K562 (cell line): Measurements from ENCODE around the gene BAIAP2. TPM values are rescaled to one million over a fixed set of nuclear protein-coding genes. Genes with fewer than 3 reads are reported as not detected.

Experiments used
- ATAC-seq: fragments of 200-7000 bp; cut with Tn5 transposase; 3 replicates; pipeline ENCODE4 v1.9.1; 2020; ENCODE audit warnings: moderate library complexity
- BruUV-seq: library from RNA; stranded (reverse); fragments of 400-500 nt; replicated peaks from 2 replicates; lab custom pipeline; 2021; lab: Mats Ljungman, UMichigan
- CTCF ChIA-PET: fragments of 300-600 bp; formaldehyde crosslinking; extraction: SDS; loops from one replicate; lab custom pipeline; 2021; ENCODE audit warnings: low intra/inter-chr PET ratio; lab: Yijun Ruan, JAX
- POLR2A ChIA-PET: fragments of 300-600, 350-650 bp; sonication (Branson Sonifier 250); formaldehyde crosslinking; extraction: SDS; loops from one replicate; lab custom pipeline; 2021; ENCODE audit warnings: antibody characterized with exemption, inconsistent platforms; lab: Yijun Ruan, JAX
- DNase-seq, 4 experiments: peaks; one replicate each; pipeline versions ENCODE4 v3.0.0 to v3.0.0-alpha.2; 2011 to 2018; ENCODE audit warnings: low spot score in 3 of 4, mixed read lengths in 3 of 4; ENCODE audit errors: extremely low read depth in 1 of 4
- FAIRE-seq: peaks from 2 replicates; lab custom pipeline; 2011; peaks lifted over from hg19 to GRCh38; lab: Jason Lieb, UNC
- H2AFZ ChIP-seq: 2 replicates; pipeline ENCODE4 v1.6.0; 2011; ENCODE audit warnings: low read depth, low read length, control low read depth, inconsistent platforms
- H3K27ac ChIP-seq: fragments of 200-600 bp; 3 replicates; pipeline ENCODE4 v1.8.0; 2011; ENCODE audit warnings: low read depth, mild to moderate bottlenecking, control low read depth, inconsistent platforms, low read length, moderate library complexity, mixed read lengths; ENCODE audit errors: extremely low read depth
- H3K27me3 ChIP-seq, 2 experiments: fragments of 300-600 bp in 1 of 2; 2 replicates in 1 of 2; 3 replicates in 1 of 2; pipeline versions ENCODE4 v1.6.0 to v1.8.0; 2011; ENCODE audit warnings: inconsistent platforms in 2 of 2, low read length in 2 of 2, mild to moderate bottlenecking in 1 of 2, mixed read lengths in 1 of 2, moderate library complexity in 1 of 2; ENCODE audit not compliant: control insufficient read depth in 2 of 2, insufficient read depth in 2 of 2
- H3K36me3 ChIP-seq: fragments of 300-600 bp; 3 replicates; pipeline ENCODE4 v1.8.0; 2011; ENCODE audit warnings: mild to moderate bottlenecking, low read length, inconsistent platforms; ENCODE audit not compliant: control insufficient read depth, insufficient read depth
- H3K4me1 ChIP-seq, 2 experiments: fragments of 200-600 bp in 1 of 2; replicated peaks in 1 of 2; 2 replicates in 1 of 2; 3 replicates in 1 of 2; pipeline versions ENCODE4 v1.5.1 to v1.8.0; 2011; ENCODE audit warnings: inconsistent platforms in 2 of 2, low read length in 2 of 2, mild to moderate bottlenecking in 1 of 2, mixed read lengths in 1 of 2, moderate library complexity in 1 of 2; ENCODE audit not compliant: control insufficient read depth in 2 of 2, insufficient read depth in 2 of 2
- H3K4me2 ChIP-seq: 2 replicates; pipeline ENCODE4 v1.6.1; 2011; ENCODE audit warnings: low read length, control low read depth, inconsistent platforms, mixed read lengths; ENCODE audit not compliant: insufficient read depth
- H3K4me3 ChIP-seq: fragments of 200-600 bp; sonication (generic), shearing (Covaris generic); 2 replicates; pipeline ENCODE4 v1.5.1; 2016; ENCODE audit warnings: control low read depth, inconsistent platforms
- H3K79me2 ChIP-seq: fragments of 200-600 bp; 3 replicates; pipeline ENCODE4 v1.8.0; 2011; ENCODE audit warnings: low read length, inconsistent platforms; ENCODE audit not compliant: control insufficient read depth, insufficient read depth
- H3K9ac ChIP-seq, 2 experiments: 2 replicates each; pipeline versions ENCODE4 v1.6.0 to v1.6.1; 2011; ENCODE audit warnings: low read depth in 2 of 2, low read length in 2 of 2, control low read depth in 1 of 2, inconsistent platforms in 1 of 2, mild to moderate bottlenecking in 1 of 2, mixed read lengths in 1 of 2; ENCODE audit not compliant: insufficient read depth in 1 of 2
- H3K9me1 ChIP-seq: one replicate; pipeline ENCODE4 v1.6.0; 2011; ENCODE audit warnings: inconsistent platforms, mild to moderate bottlenecking, low read length, moderate library complexity; ENCODE audit not compliant: control insufficient read depth, insufficient read depth
- H3K9me3 ChIP-seq: replicated peaks from 2 replicates; pipeline ENCODE4 v1.5.1; 2011; ENCODE audit warnings: low read depth, low read length, inconsistent platforms; ENCODE audit not compliant: control insufficient read depth, insufficient read depth
- H4K20me1 ChIP-seq: replicated peaks from 2 replicates; pipeline ENCODE4 v1.6.1; 2011; ENCODE audit warnings: low read length, inconsistent platforms, mixed read lengths; ENCODE audit not compliant: control insufficient read depth, insufficient read depth
- BACH1 ChIP-seq: fragments of 200-800 bp; sonication (Bioruptor generic); IDR thresholded peaks from 2 replicates; pipeline ENCODE4 v1.6.1; 2016; ENCODE audit warnings: missing genetic modification characterization, missing compliant biosample characterization
- BRD4 ChIP-seq: fragments of 200-600 bp; sonication (generic); IDR thresholded peaks from 2 replicates; pipeline ENCODE4 v1.6.1; 2017; ENCODE audit warnings: inconsistent platforms
- CREB3L1 ChIP-seq: fragments of 450-650 bp; IDR thresholded peaks from 2 replicates; pipeline ENCODE4 v1.6.1; 2014; ENCODE audit warnings: low read depth, mild to moderate bottlenecking, moderate library complexity, borderline replicate concordance
- ESRRA ChIP-seq: fragments of 450-650 bp; IDR thresholded peaks from 2 replicates; pipeline ENCODE4 v1.6.1; 2014; ENCODE audit warnings: low read depth, mild to moderate bottlenecking, moderate library complexity, borderline replicate concordance
- ETS1 ChIP-seq: conservative IDR thresholded peaks from 2 replicates; pipeline ENCODE4 v1.6.1; 2011; ENCODE audit warnings: low read depth, mild to moderate bottlenecking, low read length; ENCODE audit not compliant: control insufficient read depth
- HNRNPL ChIP-seq: fragments of 200-400 bp; formaldehyde crosslinking; IDR thresholded peaks from 2 replicates; pipeline ENCODE4 v1.6.1; 2017; ENCODE audit warnings: low read depth, mild to moderate bottlenecking, low read length
- KAT8 ChIP-seq: fragments of 450-650 bp; IDR thresholded peaks from 2 replicates; pipeline ENCODE4 v1.6.1; 2016; ENCODE audit warnings: low read depth, mild to moderate bottlenecking
- LCOR ChIP-seq: sonication (generic); formaldehyde crosslinking; IDR thresholded peaks from 2 replicates; pipeline ENCODE4 v1.8.0; 2022; ENCODE audit warnings: mild to moderate bottlenecking, missing genetic modification reagents
- MITF ChIP-seq: IDR thresholded peaks from 2 replicates; pipeline ENCODE4 v1.6.1; 2014; ENCODE audit warnings: antibody characterized with exemption
- NFE2 ChIP-seq: IDR thresholded peaks from 2 replicates; pipeline ENCODE4 v1.6.1; 2014; ENCODE audit warnings: antibody characterized with exemption, low read depth
- NFE2L1 ChIP-seq: fragments of 450-650 bp; IDR thresholded peaks from 2 replicates; pipeline ENCODE4 v1.6.1; 2016; ENCODE audit warnings: missing genetic modification characterization, low read depth, mild to moderate bottlenecking, missing compliant biosample characterization, moderate library complexity, borderline replicate concordance
- NFIC ChIP-seq: fragments of 450-650 bp; IDR thresholded peaks from 2 replicates; pipeline ENCODE4 v1.6.1; 2017; ENCODE audit warnings: mild to moderate bottlenecking, inconsistent platforms
- RAD21 ChIP-seq, 2 experiments: fragments of 250-450 bp in 1 of 2; fragments of 450-650 bp in 1 of 2; sonication (Bioruptor Pico) in 1 of 2; formaldehyde crosslinking in 1 of 2; IDR thresholded peaks in 1 of 2; conservative IDR thresholded peaks in 1 of 2; 2 replicates each; pipeline versions ENCODE4 v1.4.0 to v1.8.0; 2020 to 2022; ENCODE audit warnings: mild to moderate bottlenecking in 2 of 2, moderate library complexity in 1 of 2
- SMC3 ChIP-seq: conservative IDR thresholded peaks from 2 replicates; pipeline ENCODE4 v1.6.1; 2011; ENCODE audit warnings: low read depth, low read length, improper control_type of control experiment; ENCODE audit not compliant: insufficient read depth
- TRIM24 ChIP-seq, 2 experiments: fragments of 450-650 bp; IDR thresholded peaks; 2 replicates each; pipeline ENCODE4 v1.6.1; 2016
- U2AF1 ChIP-seq: fragments of 200-400 bp; formaldehyde crosslinking; optimal IDR thresholded peaks from 2 replicates; pipeline ENCODE3; 2017; ENCODE audit warnings: mild to moderate bottlenecking, low read depth, low read length, moderate library complexity
- ZBTB7A ChIP-seq: IDR thresholded peaks from 2 replicates; pipeline ENCODE4 v1.6.1; 2011; ENCODE audit warnings: low read depth, mild to moderate bottlenecking, low read length, moderate library complexity, borderline replicate concordance; ENCODE audit not compliant: control insufficient read depth
- ZNF583 ChIP-seq: fragments of 250-450 bp; sonication (Bioruptor Pico); IDR thresholded peaks from 2 replicates; pipeline ENCODE4 v1.4.0; 2020
- WGBS: fragments of 100-300 bp; shearing (Covaris generic); methylation state at CpG from one replicate; pipeline ENCODE4 v1.1.6; 2016; ENCODE audit warnings: low coverage, mixed read lengths; ENCODE audit not compliant: insufficient coverage; ENCODE audit errors: missing lambda C conversion rate; 5-methylcytosine and 5-hydroxymethylcytosine counted together
- in situ Hi-C: fragments of 300-500 bp; cut with MboI; formaldehyde crosslinking; loops from 4 replicates; pipeline ENCODE4 v1.15.0; 2018; ENCODE audit warnings: inconsistent platforms, mixed read lengths
- intact Hi-C: fragments of 100-400 bp; cut with micrococcal nuclease; formaldehyde crosslinking; loops from 2 replicates; pipeline ENCODE4 v1.14.2; 2022
- polyA plus RNA-seq, 8 experiments: library from polyadenylated mRNA; depleted of rRNA in 4 of 8; stranded (reverse) in 5 of 8; unstranded in 3 of 8; fragments of >200 nt; fragmentation: Nextera tagmentation in 2 of 8; fragmentation: Illumina TruSeq in 1 of 8; extraction: Ambion mirVana in 2 of 8; extraction: Trizol in 1 of 8; gene quantifications; 2 replicates each; pipeline versions ENCODE4 v1.2.1 to v1.2.3, GENCODE V29; 2011 to 2014; ENCODE audit warnings: inconsistent platforms in 1 of 8, missing spikeins in 1 of 8
- total RNA-seq, 7 experiments: library from RNA; depleted of rRNA in 6 of 7; stranded (reverse); fragments of >200 nt in 6 of 7; fragmentation: Illumina TruSeq in 2 of 7; extraction: Trizol in 2 of 7; gene quantifications; 2 replicates each; pipeline versions ENCODE4 v1.2.1 to v1.2.3, GENCODE V29; 2011 to 2021; ENCODE audit warnings: low replicate concordance in 1 of 7

The BAIAP2 gene
- total and polyA plus RNA-seq, 9 of the 15 experiments (the other 6 are each of a cell fraction or from before 2014, with no cell fraction given), result 2.3 to 51.6 (median 18.4) TPM

GRCh38 chr17:81126281-81127132 lies 91.6 kb downstream of the BAIAP2 start (continued):
- no peak for TF ChIP-seq LCOR (CRISPR knock-in tag)
- TF ChIP-seq BRD4, result no peak
- TF ChIP-seq TRIM24 (IDR thresholded peaks at IDR 0.05), result no peak
- TF ChIP-seq MITF, result no peak

GRCh38 chr17:81127133-81127455 lies 92.1 kb downstream of the BAIAP2 start:
- Histone ChIP-seq H3K9me3 (no peaks in the 10 kb centered on the region), H3K36me3 (no peaks in the 10 kb centered on the region), H3K4me2 (no peak overlapping the region), H4K20me1 (no peaks in the 10 kb centered on the region), H3K4me3 (no peak overlapping the region), H3K9me1 (no peaks in the 10 kb centered on the region), H2AFZ (no peak overlapping the region), H3K4me1 (peaks cover 0 to 85% of the 10 kb centered on the region in 2 experiments; a peak in 2 of 5 replicates), H3K27me3 (peaks cover 9 to 34% of the 10 kb centered on the region in 2 experiments; a peak in 4 of 5 replicates), H3K9ac (no peak overlapping the region), H3K79me2 (no peaks in the 10 kb centered on the region), H3K27ac (no peak overlapping the region)
- in situ Hi-C loops, result loop anchor here (25.0 kb wide), 1 partner anchor 110 kb away; the partner anchor contains the start of genes NDUFAF8 and TEPSIN
- POLR2A ChIA-PET, result no interaction called here
- WGBS, result 12% methylated on average over 2 of the region's 5 CpGs
- FAIRE-seq, result no peak
- CTCF ChIA-PET, result no interaction called here
- no peak for ATAC-seq
- BruUV-seq, result no TSS peak
- intact Hi-C loops, result no loop called here
- no peak for DNase-seq
- no peak for TF ChIP-seq NFE2L1
- TF ChIP-seq ZBTB7A, result no peak
- no peak for TF ChIP-seq HNRNPL
- TF ChIP-seq ETS1, result no peak
- TF ChIP-seq SMC3, result no peak
- TF ChIP-seq ZNF583 (CRISPR knock-in tag), result no peak
- TF ChIP-seq NFE2, result no peak
- TF ChIP-seq NFIC, result no peak
- no peak for TF ChIP-seq BACH1
- TF ChIP-seq U2AF1, result no peak
- no peak for TF ChIP-seq ESRRA
- no peak for TF ChIP-seq RAD21 (CRISPR knock-in tag; conservative IDR thresholded peaks at IDR 0.05 in 1 of 2, IDR thresholded peaks at IDR 0.05 in 1 of 2)
- no peak for TF ChIP-seq KAT8
- TF ChIP-seq CREB3L1, result no peak
